ENCODE data around the gene POU2F1. TPM values are rescaled to one million over a fixed set of nuclear protein-coding genes. Genes with fewer than 3 reads are reported as not detected.

The POU2F1 gene
- total and polyA plus RNA-seq, 4 donors: 0.93 to 10.5 (median 6.5) TPM

GRCh38 chr1:167456524-167456923 is 235.8 kb downstream of the POU2F1 start:
- no peak for DNase-seq (ENCODE audit: low spot score)
- H3K9ac ChIP-seq (ENCODE audit: low read depth in 1 of 2, low read length in 2 of 2): no peak overlapping the region
- 95% methylated on average over 5 of the region's 5 CpGs for WGBS
- H3K36me3 ChIP-seq (ENCODE audit: control insufficient read depth in 4 of 4, insufficient read depth in 3 of 4, low read depth in 1 of 4, low read length in 3 of 4): no peaks in the 10 kb centered on the region
- no peak for TF ChIP-seq YY1 (IDR thresholded peaks at IDR 0.05)
- no peak for TF ChIP-seq JUND (IDR thresholded peaks at IDR 0.05)
- no peak for TF ChIP-seq REST (IDR thresholded peaks at IDR 0.05)
- TF ChIP-seq MAX (IDR thresholded peaks at IDR 0.05): no peak
- no peak for TF ChIP-seq TAF1 (conservative IDR thresholded peaks at IDR 0.05)
- no peak for TF ChIP-seq SP1 (IDR thresholded peaks at IDR 0.05)
- no peak for TF ChIP-seq ATF3 (IDR thresholded peaks at IDR 0.05)
- TF ChIP-seq NR2F2 (IDR thresholded peaks at IDR 0.05): no peak
- no peak for TF ChIP-seq GABPA (IDR thresholded peaks at IDR 0.05 in 1 of 2, conservative IDR thresholded peaks at IDR 0.05 in 1 of 2)
- no peak for TF ChIP-seq FOXA1 (IDR thresholded peaks at IDR 0.05)
- no peak for TF ChIP-seq CTCF (IDR thresholded peaks at IDR 0.05; ENCODE audit: low read depth, low read length, missing input control)
- TF ChIP-seq EGR1 (IDR thresholded peaks at IDR 0.05; ENCODE audit: low read depth in 2 of 2): no peak
- no peak for TF ChIP-seq RXRA (IDR thresholded peaks at IDR 0.05)
- TF ChIP-seq HNF4A (conservative IDR thresholded peaks at IDR 0.05): no peak
- no peak for TF ChIP-seq ZBTB33 (IDR thresholded peaks at IDR 0.05)
- no peak for TF ChIP-seq HNF4G (IDR thresholded peaks at IDR 0.05)
- no peak for TF ChIP-seq FOXA2 (IDR thresholded peaks at IDR 0.05)
- no peak for TF ChIP-seq RAD21 (IDR thresholded peaks at IDR 0.05)
- no peaks in the 10 kb centered on the region for H3K27me3 ChIP-seq (ENCODE audit: control insufficient read depth in 4 of 4, insufficient read depth in 4 of 4, low read length in 3 of 4)
- peaks cover 0 to 10% (median 5%) of the 10 kb centered on the region in 4 donors for H3K4me1 ChIP-seq (ENCODE audit: control insufficient read depth in 4 of 4, insufficient read depth in 4 of 4, low read length in 3 of 4)
- H3K27ac ChIP-seq (ENCODE audit: low read depth in 1 of 2, low read length in 2 of 2): no peak overlapping the region
- no peak overlapping the region for H3K4me3 ChIP-seq (ENCODE audit: low read depth in 1 of 3, low read length in 3 of 3)
- H3K9me3 ChIP-seq (ENCODE audit: control insufficient read depth in 4 of 4, low read length in 3 of 4): no peaks in the 10 kb centered on the region
